NCI-H1694 treated with DMSO at 0.1 percent for 48 hours (cell line): ENCODE results near the gene CFAP77.

ENCODE experiments used
- DNase-seq: peaks from one replicate; lab custom pipeline; 2025; lab: John Stamatoyannopoulos, UW

CFAP77 gene

GRCh38 chr9:132582276-132582785 is 172.3 kb downstream of the CFAP77 start, which contains the start of gene BARHL1:
Gene BARHL1 (plus strand): TSS chr9:132582606. CDS start chr9:132582798, 192 bp downstream.
- no peak for DNase-seq

GRCh38 chr9:132582786-132583583 is 173.0 kb downstream of the CFAP77 start:
- DNase-seq, result no peak

DNA sequence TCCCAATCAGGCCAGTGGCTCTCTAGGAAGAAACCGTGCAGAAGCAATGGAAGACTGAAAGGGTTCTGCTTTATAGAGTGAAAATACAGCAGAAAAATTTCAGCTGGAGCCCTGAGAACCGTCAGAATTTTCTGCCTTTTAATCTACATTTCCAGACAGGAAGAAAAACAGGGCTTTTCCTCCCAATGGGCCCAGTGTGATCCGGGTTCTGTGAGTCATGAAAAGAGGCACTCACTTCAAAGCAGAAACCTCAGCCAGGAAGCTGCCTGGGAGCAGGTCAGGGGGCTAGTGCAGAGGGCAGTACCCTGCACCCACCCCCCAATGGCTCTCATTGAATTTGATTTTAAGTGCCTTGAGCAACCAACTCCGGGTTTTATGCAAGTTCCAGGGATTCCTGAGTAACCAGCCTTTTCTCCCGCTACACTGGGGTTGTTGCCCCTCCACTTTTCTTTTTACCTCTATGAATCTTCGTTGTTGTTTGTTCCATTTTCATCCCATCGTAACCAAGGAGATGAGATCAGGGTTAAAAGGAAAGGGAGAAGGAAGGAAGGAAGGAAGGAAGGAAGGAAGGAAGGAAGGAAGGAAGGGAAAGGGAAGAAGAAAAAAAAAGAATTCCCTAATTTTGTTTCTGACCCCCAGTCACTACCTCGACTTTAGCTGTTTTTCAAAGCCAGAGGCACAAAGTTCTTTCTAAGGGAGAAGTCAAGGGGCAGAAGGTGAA is 173.7 kb downstream of the CFAP77 start:
- no peak for DNase-seq

GRCh38 chr9:132584601-132585560 is 174.9 kb downstream of the CFAP77 start:
- DNase-seq, result no peak

- no peak for DNase-seq
Observed at GRCh38 chr9:132585954-132586829, 176.2 kb downstream of the CFAP77 start.

GRCh38 chr9:132586830-132587591 is 177.0 kb downstream of the CFAP77 start:
- no peak for DNase-seq

GRCh38 chr9:132587592-132587955 is 177.6 kb downstream of the CFAP77 start:
- no peak for DNase-seq

GRCh38 chr9:132588098-132588497 is 178.1 kb downstream of the CFAP77 start:
- no peak for DNase-seq

GRCh38 chr9:132588501-132589147 is 178.6 kb downstream of the CFAP77 start:
- DNase-seq, result no peak

DNA sequence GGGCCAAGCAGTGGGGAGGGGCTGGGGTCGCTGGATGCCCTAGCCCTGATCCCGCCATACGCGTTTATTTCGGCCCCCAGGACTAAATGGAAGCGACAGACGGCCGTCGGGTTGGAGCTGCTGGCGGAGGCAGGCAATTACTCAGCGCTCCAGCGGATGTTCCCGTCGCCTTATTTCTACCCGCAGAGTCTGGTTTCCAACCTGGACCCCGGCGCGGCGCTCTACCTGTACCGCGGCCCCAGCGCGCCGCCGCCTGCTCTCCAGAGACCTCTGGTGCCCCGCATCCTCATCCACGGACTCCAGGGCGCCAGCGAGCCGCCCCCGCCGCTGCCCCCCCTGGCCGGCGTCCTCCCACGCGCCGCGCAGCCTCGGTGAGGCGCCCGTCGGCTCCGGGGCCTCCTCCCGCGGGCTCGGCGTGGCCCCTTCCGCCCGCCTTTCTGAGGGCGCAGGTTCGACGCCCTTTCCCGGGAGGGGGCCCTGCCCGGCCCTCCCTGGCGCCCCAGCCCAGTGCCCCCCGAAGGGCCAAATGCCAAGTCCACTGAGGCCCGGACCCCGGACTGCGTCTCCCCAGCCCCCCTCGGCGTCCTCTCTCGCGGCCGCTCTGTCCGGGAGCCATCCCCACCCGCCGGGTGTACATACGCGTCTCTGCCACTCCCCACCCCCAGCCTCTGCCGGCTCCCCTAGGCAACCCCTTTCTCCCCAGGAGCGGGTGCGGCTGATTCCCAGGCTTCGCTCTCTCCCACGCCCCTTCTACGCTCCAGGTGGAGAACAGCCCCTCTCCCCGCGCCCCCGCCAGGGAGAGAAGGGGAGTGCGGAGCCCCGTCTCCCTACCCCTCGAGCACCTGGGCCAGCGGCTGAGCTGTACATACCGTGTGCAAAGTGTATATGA is 179.4 kb downstream of the CFAP77 start:
- no peak for DNase-seq

GRCh38 chr9:132590037-132590317 is 180.0 kb downstream of the CFAP77 start:
- no peak for DNase-seq

DNA sequence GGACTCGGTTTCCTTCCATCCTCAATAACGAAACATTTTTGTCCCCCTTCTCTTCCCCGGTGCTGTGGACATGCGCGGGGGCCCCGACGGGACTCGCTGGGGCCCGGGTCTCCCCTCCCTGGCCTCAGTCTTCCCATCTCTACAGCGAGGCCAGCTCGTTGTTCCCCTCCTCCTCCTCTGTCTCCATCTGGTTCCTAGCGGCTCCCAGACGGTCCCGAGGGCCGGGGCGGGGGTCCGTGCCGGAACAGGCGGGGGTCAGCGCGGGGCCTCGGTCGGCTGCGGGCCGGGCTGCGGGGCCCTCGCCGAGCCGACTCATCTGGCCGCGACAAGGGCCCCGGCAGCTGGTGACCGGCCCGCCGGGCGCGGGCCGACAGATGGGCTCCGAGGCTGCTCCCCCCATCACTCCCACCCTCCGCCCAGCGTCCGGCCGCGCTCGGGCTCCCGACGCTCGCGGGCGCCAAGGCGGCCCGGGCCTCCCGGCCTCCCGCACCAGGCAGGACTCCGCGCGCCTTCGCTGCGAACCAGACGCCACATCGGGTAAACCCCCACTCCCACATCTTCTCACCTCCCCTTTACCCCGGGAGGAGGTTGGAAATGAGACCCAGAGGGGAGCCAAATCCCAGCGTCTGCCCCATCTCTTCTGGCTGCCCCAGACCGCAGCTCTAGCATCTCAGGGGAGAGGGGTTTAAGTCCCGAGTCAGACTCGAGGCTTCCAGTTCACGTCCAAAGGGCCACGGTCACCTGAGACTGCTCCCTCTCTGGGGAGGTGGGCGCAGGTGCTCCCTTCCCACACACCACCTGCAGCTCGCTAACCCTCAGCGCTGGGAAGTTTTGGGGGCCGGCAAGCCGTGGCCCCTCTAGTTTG is 180.5 kb downstream of the CFAP77 start:
- DNase-seq, result no peak

DNA sequence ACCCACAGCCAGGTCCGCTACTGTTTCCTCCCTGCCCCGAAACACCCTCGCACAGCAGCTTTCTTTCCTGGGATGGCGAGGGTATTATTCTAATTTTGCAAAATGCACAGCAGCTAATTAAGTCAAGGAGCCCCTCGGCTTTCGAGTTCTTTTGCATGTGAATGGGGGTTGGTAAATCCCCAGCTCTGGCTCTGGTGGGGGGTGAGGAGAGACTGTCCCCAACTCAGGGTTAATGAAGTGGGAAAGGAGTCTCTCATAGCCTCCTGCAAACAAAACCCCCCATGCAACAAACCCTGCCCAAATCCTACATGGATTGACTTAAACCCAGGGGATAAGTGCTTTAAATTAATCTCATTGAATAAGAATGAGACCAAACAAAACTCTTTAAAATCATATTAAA is 181.2 kb downstream of the CFAP77 start:
- DNase-seq, result no peak

- DNase-seq, result no peak
Observed at GRCh38 chr9:132591751-132592314, 181.8 kb downstream of the CFAP77 start.

- no peak for DNase-seq
Observed at GRCh38 chr9:132592451-132592850, 182.4 kb downstream of the CFAP77 start.

- DNase-seq, result no peak
Observed at GRCh38 chr9:132594412-132594811, 184.4 kb downstream of the CFAP77 start.

DNA sequence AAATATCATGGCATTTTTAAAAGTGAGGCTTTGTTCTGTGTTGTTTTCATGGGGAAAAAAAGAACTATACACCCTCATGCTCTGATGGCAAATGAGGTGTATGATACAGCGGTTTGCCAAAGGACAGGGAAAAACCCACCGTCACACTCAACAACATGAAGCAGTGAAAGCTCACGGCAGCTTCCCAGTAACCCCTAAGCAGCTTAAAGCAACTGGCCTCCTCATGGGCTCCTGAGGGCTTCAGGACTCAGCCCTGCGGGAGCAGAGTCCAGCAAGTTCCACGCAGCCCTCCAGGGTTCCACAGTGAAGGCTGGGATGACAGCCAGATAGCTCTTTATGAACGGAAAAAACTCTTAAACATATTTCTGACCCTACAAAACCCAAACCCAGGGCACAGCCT is 185.3 kb downstream of the CFAP77 start:
- no peak for DNase-seq

GRCh38 chr9:132596200-132596599 is 186.2 kb downstream of the CFAP77 start:
- DNase-seq, result no peak
